Activated naive CD8-positive, alpha-beta T cell treated with anti-CD3 and anti-CD28 coated beads, Interleukin-2, amount 50 U/mL, for 24 hours (primary cell): Measurements from ENCODE around the gene ABCB8.

ENCODE experiments used
- ATAC-seq: fragments of 150-1000 bp; cut with Tn5 transposase; one replicate; pipeline ENCODE4 v1.10.0; 2021
- DNase-seq: peaks from one replicate; pipeline ENCODE4 v3.0.0; 2021
- H3K27ac Mint-ChIP-seq: one replicate; pipeline ENCODE4 v1.8.0; 2021; ENCODE audit warnings: mild to moderate bottlenecking, mixed read lengths
- H3K27me3 Mint-ChIP-seq: one replicate; pipeline ENCODE4 v1.8.0; 2021; ENCODE audit warnings: mixed read lengths
- H3K36me3 Mint-ChIP-seq: one replicate; pipeline ENCODE4 v1.8.0; 2021; ENCODE audit warnings: low read depth, mixed read lengths
- H3K4me1 Mint-ChIP-seq: one replicate; pipeline ENCODE4 v1.8.0; 2021; ENCODE audit warnings: mixed read lengths
- H3K4me3 Mint-ChIP-seq: one replicate; pipeline ENCODE4 v1.8.0; 2021; ENCODE audit warnings: mild to moderate bottlenecking, moderate library complexity, mixed read lengths
- H3K9me3 Mint-ChIP-seq: one replicate; pipeline ENCODE4 v1.8.0; 2021; ENCODE audit warnings: mixed read lengths

Gene ABCB8

GRCh38 chr7:151069841-151070573, 41.8 kb downstream of the ABCB8 start:
- H3K36me3 Mint-ChIP-seq: peaks cover 14% of the 10 kb centered on the region
- no peaks in the 10 kb centered on the region for H3K9me3 Mint-ChIP-seq

GRCh38 chr7:151070574-151070960, 42.3 kb downstream of the ABCB8 start:
- Mint-ChIP-seq H3K4me3 (no peak overlapping the region), H3K9me3 (no peaks in the 10 kb centered on the region), H3K27ac (no peak overlapping the region), H3K27me3 (no peaks in the 10 kb centered on the region), H3K36me3 (peaks cover 11% of the 10 kb centered on the region), H3K4me1 (no peaks in the 10 kb centered on the region)
- ATAC-seq: no peak
- no peak for DNase-seq

More at GRCh38 chr7:151069841-151070573, 41.8 kb downstream of the ABCB8 start:
- H3K27me3 Mint-ChIP-seq: no peaks in the 10 kb centered on the region
- no peak for DNase-seq
- ATAC-seq: no peak
- H3K27ac Mint-ChIP-seq: no peak overlapping the region
- H3K4me1 Mint-ChIP-seq: no peaks in the 10 kb centered on the region
- H3K4me3 Mint-ChIP-seq: no peak overlapping the region

GRCh38 chr7:151071032-151071866, 43.0 kb downstream of the ABCB8 start:
- Mint-ChIP-seq H3K9me3 (no peaks in the 10 kb centered on the region), H3K4me1 (no peaks in the 10 kb centered on the region), H3K4me3 (no peak overlapping the region), H3K27me3 (no peaks in the 10 kb centered on the region), H3K36me3 (peaks cover 11% of the 10 kb centered on the region), H3K27ac (no peak overlapping the region)
- ATAC-seq: no peak
- DNase-seq: no peak

- H3K4me1 Mint-ChIP-seq: peaks cover 10% of the 10 kb centered on the region
- H3K27me3 Mint-ChIP-seq: no peaks in the 10 kb centered on the region
- no peak overlapping the region for H3K4me3 Mint-ChIP-seq
Measured at GRCh38 chr7:151073990-151074389, 45.7 kb downstream of the ABCB8 start.

GRCh38 chr7:151074817-151075661, 46.8 kb downstream of the ABCB8 start:
- no peak for ATAC-seq
- Mint-ChIP-seq H3K4me3 (no peak overlapping the region), H3K36me3 (peaks cover 13% of the 10 kb centered on the region), H3K4me1 (peaks cover 17% of the 10 kb centered on the region), H3K27ac (no peak overlapping the region), H3K9me3 (no peaks in the 10 kb centered on the region), H3K27me3 (no peaks in the 10 kb centered on the region)
- no peak for DNase-seq

More at GRCh38 chr7:151073990-151074389, 45.7 kb downstream of the ABCB8 start:
- ATAC-seq (no peak), DNase-seq (no peak)
- Mint-ChIP-seq H3K27ac (no peak overlapping the region), H3K9me3 (no peaks in the 10 kb centered on the region), H3K36me3 (peaks cover 11% of the 10 kb centered on the region)

GRCh38 chr7:151075662-151075971, 47.4 kb downstream of the ABCB8 start:
- peaks cover 17% of the 10 kb centered on the region for H3K4me1 Mint-ChIP-seq
- ATAC-seq: no peak
- no peak for DNase-seq
- no peak overlapping the region for H3K27ac Mint-ChIP-seq
- H3K27me3 Mint-ChIP-seq: no peaks in the 10 kb centered on the region
- no peaks in the 10 kb centered on the region for H3K9me3 Mint-ChIP-seq
- peaks cover 12% of the 10 kb centered on the region for H3K36me3 Mint-ChIP-seq
- H3K4me3 Mint-ChIP-seq: no peak overlapping the region

- DNase-seq: no peak
- H3K9me3 Mint-ChIP-seq: no peaks in the 10 kb centered on the region
- peaks cover 11% of the 10 kb centered on the region for H3K36me3 Mint-ChIP-seq
- no peaks in the 10 kb centered on the region for H3K27me3 Mint-ChIP-seq
- peaks cover 20% of the 10 kb centered on the region for H3K4me1 Mint-ChIP-seq
- H3K27ac Mint-ChIP-seq: no peak overlapping the region
- no peak for ATAC-seq
- H3K4me3 Mint-ChIP-seq: no peak overlapping the region
Measured at GRCh38 chr7:151075978-151076426, 47.8 kb downstream of the ABCB8 start.

- no peak overlapping the region for H3K27ac Mint-ChIP-seq
- peaks cover 9% of the 10 kb centered on the region for H3K36me3 Mint-ChIP-seq
- peaks cover 25% of the 10 kb centered on the region for H3K4me1 Mint-ChIP-seq
- no peaks in the 10 kb centered on the region for H3K27me3 Mint-ChIP-seq
- H3K4me3 Mint-ChIP-seq: no peak overlapping the region
- ATAC-seq: no peak
- peak; percentile 38 for DNase-seq
- no peaks in the 10 kb centered on the region for H3K9me3 Mint-ChIP-seq
Measured at GRCh38 chr7:151076863-151077704, 48.8 kb downstream of the ABCB8 start.

- peaks cover 27% of the 10 kb centered on the region for H3K4me1 Mint-ChIP-seq
- ATAC-seq (no peak), DNase-seq (no peak)
- no peaks in the 10 kb centered on the region for H3K27me3 Mint-ChIP-seq
- peak overlapping the region; percentile 47 for H3K27ac Mint-ChIP-seq
- H3K36me3 Mint-ChIP-seq: peaks cover 8% of the 10 kb centered on the region
- peak overlapping the region; percentile 56 for H3K4me3 Mint-ChIP-seq
- no peaks in the 10 kb centered on the region for H3K9me3 Mint-ChIP-seq
Measured at GRCh38 chr7:151077705-151078232, 49.5 kb downstream of the ABCB8 start.

GRCh38 chr7:151078233-151079040, 50.2 kb downstream of the ABCB8 start:
- DNase-seq (no peak), ATAC-seq (no peak)
- H3K27me3 Mint-ChIP-seq: no peaks in the 10 kb centered on the region
- H3K9me3 Mint-ChIP-seq: no peaks in the 10 kb centered on the region
- peaks cover 28% of the 10 kb centered on the region for H3K4me1 Mint-ChIP-seq
- H3K27ac Mint-ChIP-seq: peak overlapping the region; percentile 47
- H3K4me3 Mint-ChIP-seq: peak overlapping the region; percentile 96
- H3K36me3 Mint-ChIP-seq: peaks cover 8% of the 10 kb centered on the region

- ATAC-seq (no peak), DNase-seq (no peak)
- peak overlapping the region; percentile 96 for H3K4me3 Mint-ChIP-seq
- peaks cover 31% of the 10 kb centered on the region for H3K4me1 Mint-ChIP-seq
- peaks cover 6% of the 10 kb centered on the region for H3K36me3 Mint-ChIP-seq
- H3K9me3 Mint-ChIP-seq: no peaks in the 10 kb centered on the region
- no peaks in the 10 kb centered on the region for H3K27me3 Mint-ChIP-seq
- H3K27ac Mint-ChIP-seq: peak overlapping the region; percentile 87
Measured at GRCh38 chr7:151079199-151079910, 51.1 kb downstream of the ABCB8 start.

- Mint-ChIP-seq H3K4me1 (peaks cover 35% of the 10 kb centered on the region), H3K4me3 (peak overlapping the region; percentile 96), H3K36me3 (peaks cover 6% of the 10 kb centered on the region), H3K27me3 (peaks cover 5% of the 10 kb centered on the region), H3K27ac (peak overlapping the region; percentile 87), H3K9me3 (no peaks in the 10 kb centered on the region)
- DNase-seq (peak; percentile 25), ATAC-seq (no peak)
Measured at GRCh38 chr7:151080067-151080521, 51.8 kb downstream of the ABCB8 start.
